ENCODE measurements around the gene NRIP1.
A peak's percentile ranks its signal among the peaks of the same experiment; 100 is the strongest.

Gene NRIP1

DNA sequence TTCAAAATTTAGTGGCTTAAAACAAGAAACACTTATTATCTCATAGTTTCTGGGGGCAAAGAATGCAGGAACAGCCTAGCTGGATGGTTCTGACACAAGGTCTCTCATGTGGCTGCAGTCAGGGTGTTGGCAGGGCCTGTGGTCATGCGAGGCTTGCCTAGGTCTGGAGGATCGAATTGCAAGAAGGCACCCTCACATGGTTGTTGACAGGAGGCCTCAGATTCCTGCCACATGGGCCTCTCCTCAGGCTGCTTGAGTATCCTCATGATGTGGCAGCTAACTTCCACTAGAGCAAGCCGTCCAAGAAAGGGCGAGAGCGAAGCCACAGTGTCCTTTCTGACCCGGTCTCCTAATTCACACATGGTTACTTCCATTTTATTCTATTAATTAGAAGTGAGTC, 6.2 kb upstream of the NRIP1 start:
- no peaks in the 10 kb centered on the region for H4K20me1 ChIP-seq (ENCODE audit: insufficient read depth)
- H2AFZ ChIP-seq (ENCODE audit: low read depth) = no peak overlapping the region
- H3K27me3 ChIP-seq (ENCODE audit: insufficient read depth, low read depth) = no peaks in the 10 kb centered on the region
- no peak overlapping the region for H3K9ac ChIP-seq
- no peak for TF ChIP-seq CTCF (conservative IDR thresholded peaks at IDR 0.05; ENCODE audit: low read depth, low read length)
- H3K4me2 ChIP-seq = no peak overlapping the region
- H3K4me1 ChIP-seq (ENCODE audit: low read depth, poor library complexity, severe bottlenecking) = peaks cover 6% of the 10 kb centered on the region
- H3K79me2 ChIP-seq (ENCODE audit: insufficient read depth, low read depth) = no peaks in the 10 kb centered on the region
- no peak overlapping the region for H3K4me3 ChIP-seq (IDR thresholded peaks at IDR 0.05; ENCODE audit: insufficient read depth, low read depth, low read length)
- no peak overlapping the region for H3K27ac ChIP-seq
- H3K36me3 ChIP-seq (ENCODE audit: insufficient read depth) = no peaks in the 10 kb centered on the region

GRCh38 chr21:15066123-15066575, 1.3 kb upstream of the NRIP1 start:
- no peaks in the 10 kb centered on the region for H4K20me1 ChIP-seq (ENCODE audit: insufficient read depth)
- peaks cover 18% of the 10 kb centered on the region for H3K4me1 ChIP-seq (ENCODE audit: low read depth, poor library complexity, severe bottlenecking)
- peak overlapping the region; percentile 98 for H2AFZ ChIP-seq (ENCODE audit: low read depth)
- no peak for TF ChIP-seq CTCF (conservative IDR thresholded peaks at IDR 0.05; ENCODE audit: low read depth, low read length)
- no peaks in the 10 kb centered on the region for H3K27me3 ChIP-seq (ENCODE audit: insufficient read depth, low read depth)
- no peak overlapping the region for H3K27ac ChIP-seq
- H3K9ac ChIP-seq = peak overlapping the region; percentile 71; the same call in 1 of the 2 replicates
- H3K4me2 ChIP-seq = peak overlapping the region; percentile 49
- H3K79me2 ChIP-seq (ENCODE audit: insufficient read depth, low read depth) = peaks cover 20% of the 10 kb centered on the region; the same call in 1 of the 2 replicates
- H3K36me3 ChIP-seq (ENCODE audit: insufficient read depth) = no peaks in the 10 kb centered on the region
- H3K4me3 ChIP-seq (IDR thresholded peaks at IDR 0.05; ENCODE audit: insufficient read depth, low read depth, low read length) = peak overlapping the region; percentile 49

DNA sequence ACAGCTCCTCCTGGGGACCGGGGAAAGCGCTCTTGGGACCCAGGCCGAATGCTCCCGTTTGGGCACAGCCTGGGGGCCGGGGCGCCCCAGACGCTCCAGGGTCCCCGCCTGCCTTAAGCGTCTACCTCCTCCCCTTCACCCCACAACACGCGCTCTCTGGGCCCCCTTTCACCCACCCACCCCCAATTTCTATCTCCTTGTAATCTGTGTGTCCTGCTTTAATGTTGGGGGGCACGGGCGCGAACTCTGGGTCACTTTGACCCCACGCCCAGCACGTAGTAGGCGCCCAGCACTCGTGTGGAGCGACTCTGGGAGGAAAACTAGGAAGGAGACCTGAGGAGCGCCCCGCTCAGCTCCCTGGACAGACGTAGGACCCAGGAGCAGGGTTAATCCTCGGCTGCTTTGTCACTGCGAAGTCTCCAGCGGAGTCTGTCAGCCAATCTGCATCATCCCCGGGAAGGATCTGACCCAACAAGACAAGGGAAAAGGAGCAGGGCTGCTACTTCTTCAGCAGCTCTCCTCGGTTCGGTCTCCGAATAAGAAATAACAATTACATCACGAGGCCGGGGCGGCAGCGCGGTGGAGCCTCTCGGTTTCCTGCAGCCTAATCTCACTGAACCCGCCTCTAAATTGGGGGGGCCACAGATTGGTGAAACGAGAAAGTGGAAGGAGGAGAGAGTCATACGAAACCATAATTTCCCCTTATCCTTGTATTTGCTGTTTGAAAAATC, 757 bp upstream of the NRIP1 start:
- no peaks in the 10 kb centered on the region for H3K27me3 ChIP-seq (ENCODE audit: insufficient read depth, low read depth)
- H3K9ac ChIP-seq = peak overlapping the region; percentile 71; the same call in 1 of the 2 replicates
- H4K20me1 ChIP-seq (ENCODE audit: insufficient read depth) = no peaks in the 10 kb centered on the region
- peak overlapping the region; percentile 51 for H3K27ac ChIP-seq
- H2AFZ ChIP-seq (ENCODE audit: low read depth) = peak overlapping the region; percentile 98
- H3K4me3 ChIP-seq (IDR thresholded peaks at IDR 0.05; ENCODE audit: insufficient read depth, low read depth, low read length) = peak overlapping the region; percentile 49
- H3K4me2 ChIP-seq = peak overlapping the region; percentile 49
- no peaks in the 10 kb centered on the region for H3K36me3 ChIP-seq (ENCODE audit: insufficient read depth)
- peaks cover 25% of the 10 kb centered on the region; the same call in 1 of the 2 replicates for H3K79me2 ChIP-seq (ENCODE audit: insufficient read depth, low read depth)
- TF ChIP-seq CTCF (conservative IDR thresholded peaks at IDR 0.05; ENCODE audit: low read depth, low read length) = no peak
- H3K4me1 ChIP-seq (ENCODE audit: low read depth, poor library complexity, severe bottlenecking) = peaks cover 18% of the 10 kb centered on the region

- H3K4me2 ChIP-seq = peak overlapping the region; percentile 69
- H3K4me3 ChIP-seq (IDR thresholded peaks at IDR 0.05; ENCODE audit: insufficient read depth, low read depth, low read length) = no peak overlapping the region
- H3K4me1 ChIP-seq (ENCODE audit: low read depth, poor library complexity, severe bottlenecking) = peaks cover 18% of the 10 kb centered on the region
- peaks cover 40% of the 10 kb centered on the region; the same call in 1 of the 2 replicates for H3K79me2 ChIP-seq (ENCODE audit: insufficient read depth, low read depth)
- H3K9ac ChIP-seq = peak overlapping the region; percentile 65; the same call in 1 of the 2 replicates
- peak overlapping the region; percentile 62 for H2AFZ ChIP-seq (ENCODE audit: low read depth)
- TF ChIP-seq CTCF (conservative IDR thresholded peaks at IDR 0.05; ENCODE audit: low read depth, low read length) = no peak
- H3K27ac ChIP-seq = no peak overlapping the region
- H3K36me3 ChIP-seq (ENCODE audit: insufficient read depth) = no peaks in the 10 kb centered on the region
- H4K20me1 ChIP-seq (ENCODE audit: insufficient read depth) = no peaks in the 10 kb centered on the region
- no peaks in the 10 kb centered on the region for H3K27me3 ChIP-seq (ENCODE audit: insufficient read depth, low read depth)
Measured at GRCh38 chr21:15063814-15064575, 805 bp downstream of the NRIP1 start.

All from KMS-11 (cell line).